ENCODE measurements around the gene PEDS1. TPM values are rescaled to one million over a fixed set of nuclear protein-coding genes. Genes with fewer than 3 reads are reported as not detected.

Gene PEDS1
- total and polyA plus RNA-seq, 2 of the 13 experiments (the other 11 are each of a cell fraction or from before 2014, with no cell fraction given): 30.5 to 93.9 TPM

DNA sequence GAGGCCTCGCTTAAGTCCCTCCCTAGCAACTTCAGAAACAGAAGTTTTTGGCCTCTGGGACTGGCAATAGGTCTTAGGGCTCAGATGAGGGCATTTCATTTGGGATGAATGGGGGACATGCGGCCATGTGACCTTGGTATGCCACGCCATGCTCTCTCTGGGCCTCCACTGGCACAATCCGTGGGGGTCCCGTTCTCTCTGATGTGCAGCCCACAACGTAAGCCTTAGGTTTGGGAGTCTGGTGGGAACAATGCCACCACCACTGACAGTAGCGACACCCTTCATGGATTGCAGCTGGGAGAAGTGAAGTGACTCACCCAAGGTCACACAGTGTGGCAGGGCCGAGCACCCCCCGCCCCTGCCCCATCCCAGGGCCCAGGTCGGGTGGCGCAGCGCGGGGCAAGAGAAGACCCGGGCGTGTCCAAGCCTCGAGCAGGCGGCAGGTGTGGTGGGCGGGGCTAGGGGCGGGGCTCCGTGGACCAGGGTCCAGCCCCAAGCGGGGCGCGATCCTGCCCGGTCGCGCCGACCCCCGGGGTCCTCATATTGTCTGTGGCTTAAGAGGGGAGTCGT, 36.2 kb upstream of the PEDS1 start (continued):
- TF ChIP-seq, protein P1, sequence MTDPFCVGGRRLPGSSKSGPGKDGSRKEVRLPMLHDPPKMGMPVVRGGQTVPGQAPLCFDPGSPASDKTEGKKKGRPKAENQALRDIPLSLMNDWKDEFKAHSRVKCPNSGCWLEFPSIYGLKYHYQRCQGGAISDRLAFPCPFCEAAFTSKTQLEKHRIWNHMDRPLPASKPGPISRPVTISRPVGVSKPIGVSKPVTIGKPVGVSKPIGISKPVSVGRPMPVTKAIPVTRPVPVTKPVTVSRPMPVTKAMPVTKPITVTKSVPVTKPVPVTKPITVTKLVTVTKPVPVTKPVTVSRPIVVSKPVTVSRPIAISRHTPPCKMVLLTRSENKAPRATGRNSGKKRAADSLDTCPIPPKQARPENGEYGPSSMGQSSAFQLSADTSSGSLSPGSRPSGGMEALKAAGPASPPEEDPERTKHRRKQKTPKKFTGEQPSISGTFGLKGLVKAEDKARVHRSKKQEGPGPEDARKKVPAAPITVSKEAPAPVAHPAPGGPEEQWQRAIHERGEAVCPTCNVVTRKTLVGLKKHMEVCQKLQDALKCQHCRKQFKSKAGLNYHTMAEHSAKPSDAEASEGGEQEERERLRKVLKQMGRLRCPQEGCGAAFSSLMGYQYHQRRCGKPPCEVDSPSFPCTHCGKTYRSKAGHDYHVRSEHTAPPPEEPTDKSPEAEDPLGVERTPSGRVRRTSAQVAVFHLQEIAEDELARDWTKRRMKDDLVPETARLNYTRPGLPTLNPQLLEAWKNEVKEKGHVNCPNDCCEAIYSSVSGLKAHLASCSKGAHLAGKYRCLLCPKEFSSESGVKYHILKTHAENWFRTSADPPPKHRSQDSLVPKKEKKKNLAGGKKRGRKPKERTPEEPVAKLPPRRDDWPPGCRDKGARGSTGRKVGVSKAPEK (CRISPR knock-in tag; IDR thresholded peaks at IDR 0.05; ENCODE audit: borderline replicate concordance): peak; percentile 13; the same call in 1 of the 2 replicates
- TF ChIP-seq, protein P2, sequence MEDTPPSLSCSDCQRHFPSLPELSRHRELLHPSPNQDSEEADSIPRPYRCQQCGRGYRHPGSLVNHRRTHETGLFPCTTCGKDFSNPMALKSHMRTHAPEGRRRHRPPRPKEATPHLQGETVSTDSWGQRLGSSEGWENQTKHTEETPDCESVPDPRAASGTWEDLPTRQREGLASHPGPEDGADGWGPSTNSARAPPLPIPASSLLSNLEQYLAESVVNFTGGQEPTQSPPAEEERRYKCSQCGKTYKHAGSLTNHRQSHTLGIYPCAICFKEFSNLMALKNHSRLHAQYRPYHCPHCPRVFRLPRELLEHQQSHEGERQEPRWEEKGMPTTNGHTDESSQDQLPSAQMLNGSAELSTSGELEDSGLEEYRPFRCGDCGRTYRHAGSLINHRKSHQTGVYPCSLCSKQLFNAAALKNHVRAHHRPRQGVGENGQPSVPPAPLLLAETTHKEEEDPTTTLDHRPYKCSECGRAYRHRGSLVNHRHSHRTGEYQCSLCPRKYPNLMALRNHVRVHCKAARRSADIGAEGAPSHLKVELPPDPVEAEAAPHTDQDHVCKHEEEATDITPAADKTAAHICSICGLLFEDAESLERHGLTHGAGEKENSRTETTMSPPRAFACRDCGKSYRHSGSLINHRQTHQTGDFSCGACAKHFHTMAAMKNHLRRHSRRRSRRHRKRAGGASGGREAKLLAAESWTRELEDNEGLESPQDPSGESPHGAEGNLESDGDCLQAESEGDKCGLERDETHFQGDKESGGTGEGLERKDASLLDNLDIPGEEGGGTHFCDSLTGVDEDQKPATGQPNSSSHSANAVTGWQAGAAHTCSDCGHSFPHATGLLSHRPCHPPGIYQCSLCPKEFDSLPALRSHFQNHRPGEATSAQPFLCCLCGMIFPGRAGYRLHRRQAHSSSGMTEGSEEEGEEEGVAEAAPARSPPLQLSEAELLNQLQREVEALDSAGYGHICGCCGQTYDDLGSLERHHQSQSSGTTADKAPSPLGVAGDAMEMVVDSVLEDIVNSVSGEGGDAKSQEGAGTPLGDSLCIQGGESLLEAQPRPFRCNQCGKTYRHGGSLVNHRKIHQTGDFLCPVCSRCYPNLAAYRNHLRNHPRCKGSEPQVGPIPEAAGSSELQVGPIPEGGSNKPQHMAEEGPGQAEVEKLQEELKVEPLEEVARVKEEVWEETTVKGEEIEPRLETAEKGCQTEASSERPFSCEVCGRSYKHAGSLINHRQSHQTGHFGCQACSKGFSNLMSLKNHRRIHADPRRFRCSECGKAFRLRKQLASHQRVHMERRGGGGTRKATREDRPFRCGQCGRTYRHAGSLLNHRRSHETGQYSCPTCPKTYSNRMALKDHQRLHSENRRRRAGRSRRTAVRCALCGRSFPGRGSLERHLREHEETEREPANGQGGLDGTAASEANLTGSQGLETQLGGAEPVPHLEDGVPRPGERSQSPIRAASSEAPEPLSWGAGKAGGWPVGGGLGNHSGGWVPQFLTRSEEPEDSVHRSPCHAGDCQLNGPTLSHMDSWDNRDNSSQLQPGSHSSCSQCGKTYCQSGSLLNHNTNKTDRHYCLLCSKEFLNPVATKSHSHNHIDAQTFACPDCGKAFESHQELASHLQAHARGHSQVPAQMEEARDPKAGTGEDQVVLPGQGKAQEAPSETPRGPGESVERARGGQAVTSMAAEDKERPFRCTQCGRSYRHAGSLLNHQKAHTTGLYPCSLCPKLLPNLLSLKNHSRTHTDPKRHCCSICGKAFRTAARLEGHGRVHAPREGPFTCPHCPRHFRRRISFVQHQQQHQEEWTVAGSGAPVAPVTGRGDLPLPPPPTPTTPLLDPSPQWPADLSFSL (CRISPR knock-in tag; IDR thresholded peaks at IDR 0.05): no peak
- TF ChIP-seq SALL2 (CRISPR knock-in tag; IDR thresholded peaks at IDR 0.05) (no peak), FOXK1 (CRISPR knock-in tag; IDR thresholded peaks at IDR 0.05; ENCODE audit: borderline replicate concordance, low read depth) (no peak), NFE2L1 (CRISPR knock-in tag; IDR thresholded peaks at IDR 0.05; ENCODE audit: borderline replicate concordance) (0 out of 2 replicates have a peak, but pooled peaks have one; percentile 16), ZNF841 (CRISPR knock-in tag; IDR thresholded peaks at IDR 0.05; ENCODE audit: borderline replicate concordance) (no peak), KLF15 (CRISPR knock-in tag; IDR thresholded peaks at IDR 0.05; ENCODE audit: borderline replicate concordance) (no peak), IKZF1 (IDR thresholded peaks at IDR 0.05) (no peak), GTF3A (CRISPR knock-in tag; conservative IDR thresholded peaks at IDR 0.05) (peak; percentile 34; the same call in 1 of the 2 replicates), FOXP1 (IDR thresholded peaks at IDR 0.05) (no peak), FOXP1 (CRISPR knock-in tag; IDR thresholded peaks at IDR 0.05) (peak; percentile 30; the same call in 1 of the 2 replicates), ZNF891 (CRISPR knock-in tag; IDR thresholded peaks at IDR 0.05) (no peak), POLR2AphosphoS5 (IDR thresholded peaks at IDR 0.05; ENCODE audit: low read depth, low read length) (peak; percentile 37; the same call in 1 of the 2 replicates), ZNF747 (CRISPR knock-in tag; IDR thresholded peaks at IDR 0.05; ENCODE audit: borderline replicate concordance) (no peak)
- TF ChIP-seq, protein P3, sequence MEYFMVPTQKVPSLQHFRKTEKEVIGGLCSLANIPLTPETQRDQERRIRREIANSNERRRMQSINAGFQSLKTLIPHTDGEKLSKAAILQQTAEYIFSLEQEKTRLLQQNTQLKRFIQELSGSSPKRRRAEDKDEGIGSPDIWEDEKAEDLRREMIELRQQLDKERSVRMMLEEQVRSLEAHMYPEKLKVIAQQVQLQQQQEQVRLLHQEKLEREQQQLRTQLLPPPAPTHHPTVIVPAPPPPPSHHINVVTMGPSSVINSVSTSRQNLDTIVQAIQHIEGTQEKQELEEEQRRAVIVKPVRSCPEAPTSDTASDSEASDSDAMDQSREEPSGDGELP (IDR thresholded peaks at IDR 0.05; ENCODE audit: borderline replicate concordance, low read depth): peak; percentile 59; the same call in 1 of the 2 replicates
- TF ChIP-seq, protein P4, sequence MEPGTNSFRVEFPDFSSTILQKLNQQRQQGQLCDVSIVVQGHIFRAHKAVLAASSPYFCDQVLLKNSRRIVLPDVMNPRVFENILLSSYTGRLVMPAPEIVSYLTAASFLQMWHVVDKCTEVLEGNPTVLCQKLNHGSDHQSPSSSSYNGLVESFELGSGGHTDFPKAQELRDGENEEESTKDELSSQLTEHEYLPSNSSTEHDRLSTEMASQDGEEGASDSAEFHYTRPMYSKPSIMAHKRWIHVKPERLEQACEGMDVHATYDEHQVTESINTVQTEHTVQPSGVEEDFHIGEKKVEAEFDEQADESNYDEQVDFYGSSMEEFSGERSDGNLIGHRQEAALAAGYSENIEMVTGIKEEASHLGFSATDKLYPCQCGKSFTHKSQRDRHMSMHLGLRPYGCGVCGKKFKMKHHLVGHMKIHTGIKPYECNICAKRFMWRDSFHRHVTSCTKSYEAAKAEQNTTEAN (CRISPR knock-in tag; conservative IDR thresholded peaks at IDR 0.05): peak; percentile 59; the same call in 1 of the 2 replicates
- TF ChIP-seq, protein P5, sequence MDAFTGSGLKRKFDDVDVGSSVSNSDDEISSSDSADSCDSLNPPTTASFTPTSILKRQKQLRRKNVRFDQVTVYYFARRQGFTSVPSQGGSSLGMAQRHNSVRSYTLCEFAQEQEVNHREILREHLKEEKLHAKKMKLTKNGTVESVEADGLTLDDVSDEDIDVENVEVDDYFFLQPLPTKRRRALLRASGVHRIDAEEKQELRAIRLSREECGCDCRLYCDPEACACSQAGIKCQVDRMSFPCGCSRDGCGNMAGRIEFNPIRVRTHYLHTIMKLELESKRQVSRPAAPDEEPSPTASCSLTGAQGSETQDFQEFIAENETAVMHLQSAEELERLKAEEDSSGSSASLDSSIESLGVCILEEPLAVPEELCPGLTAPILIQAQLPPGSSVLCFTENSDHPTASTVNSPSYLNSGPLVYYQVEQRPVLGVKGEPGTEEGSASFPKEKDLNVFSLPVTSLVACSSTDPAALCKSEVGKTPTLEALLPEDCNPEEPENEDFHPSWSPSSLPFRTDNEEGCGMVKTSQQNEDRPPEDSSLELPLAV (CRISPR knock-in tag; conservative IDR thresholded peaks at IDR 0.05; ENCODE audit: low read depth): no peak

Measured in HepG2 (cell line).